ENCODE results near the gene GPR68. TPM values are rescaled to one million over a fixed set of nuclear protein-coding genes. Genes with fewer than 3 reads are reported as not detected.
"Not testable (repeated sequence)": the region's sequence is repeated elsewhere in the genome, so short reads cannot be mapped to it uniquely, and the experiment has no call there.

The GPR68 gene
- total RNA-seq, 1 donor from 2014 or later, result 0.13 TPM

- DNase-seq (no peak), ATAC-seq (ENCODE audit: poor library complexity) (no peak)
- intact Hi-C loops (cut with DNase I), result no loop called here
These were observed 13.0 kb upstream of the GPR68 start for GRCh38 chr14:91257328-91258010.

- DNase-seq, result no peak
- intact Hi-C loops (cut with DNase I), result no loop called here
- no peak for ATAC-seq (ENCODE audit: poor library complexity)
These were observed 12.2 kb upstream of the GPR68 start for GRCh38 chr14:91256661-91257060.

GRCh38 chr14:91255026-91255695 lies 10.7 kb upstream of the GPR68 start:
- intact Hi-C loops (cut with DNase I), result no loop called here
- ATAC-seq (ENCODE audit: poor library complexity) (no peak), DNase-seq (no peak)

GRCh38 chr14:91254461-91254860 lies 10.0 kb upstream of the GPR68 start:
- no peak for DNase-seq
- no peak for ATAC-seq (ENCODE audit: poor library complexity)
- intact Hi-C loops (cut with DNase I), result no loop called here

GRCh38 chr14:91253795-91254323 lies 9.4 kb upstream of the GPR68 start:
- ATAC-seq (ENCODE audit: poor library complexity), result peak; percentile 10
- no peak for DNase-seq
- intact Hi-C loops (cut with DNase I), result no loop called here

GRCh38 chr14:91252871-91253794 lies 8.6 kb upstream of the GPR68 start:
- intact Hi-C loops (cut with DNase I), result no loop called here
- DNase-seq (peak; percentile 66), ATAC-seq (ENCODE audit: poor library complexity) (peak; percentile 76)

GRCh38 chr14:91250912-91251311 lies 6.4 kb upstream of the GPR68 start:
- intact Hi-C loops (cut with DNase I), result no loop called here
- DNase-seq, result peak; percentile 49
- ATAC-seq (ENCODE audit: poor library complexity), result no peak

GRCh38 chr14:91249841-91250616 lies 5.5 kb upstream of the GPR68 start:
- intact Hi-C loops (cut with DNase I), result no loop called here
- ATAC-seq (ENCODE audit: poor library complexity) (no peak), DNase-seq (peak; percentile 44)

- intact Hi-C loops (cut with DNase I), result no loop called here
- DNase-seq (no peak), ATAC-seq (ENCODE audit: poor library complexity) (no peak)
These were observed 1.7 kb upstream of the GPR68 start for GRCh38 chr14:91246051-91246852.

- intact Hi-C loops (cut with DNase I); ATAC-seq (ENCODE audit: poor library complexity); DNase-seq: not testable (repeated sequence)
These were observed 1.1 kb upstream of the GPR68 start for GRCh38 chr14:91245616-91246015.

GRCh38 chr14:91245029-91245428 lies 525 bp upstream of the GPR68 start:
- ATAC-seq (ENCODE audit: poor library complexity) (no peak), DNase-seq (no peak)
- intact Hi-C loops (cut with DNase I), result no loop called here

GRCh38 chr14:91243074-91243471 lies 1.4 kb downstream of the GPR68 start:
- intact Hi-C loops (cut with DNase I), result no loop called here
- no peak for ATAC-seq (ENCODE audit: poor library complexity)
- DNase-seq, result no peak

- ATAC-seq (ENCODE audit: poor library complexity), result no peak
These were observed 1.9 kb downstream of the GPR68 start for GRCh38 chr14:91242635-91243034.

GRCh38 chr14:91241863-91242262 lies 2.6 kb downstream of the GPR68 start:
- DNase-seq (no peak), ATAC-seq (ENCODE audit: poor library complexity) (no peak)
- intact Hi-C loops (cut with DNase I), result no loop called here

More at GRCh38 chr14:91242635-91243034, 1.9 kb downstream of the GPR68 start:
- intact Hi-C loops (cut with DNase I), result no loop called here
- DNase-seq, result no peak

GRCh38 chr14:91238661-91239060 lies 5.8 kb downstream of the GPR68 start:
- intact Hi-C loops (cut with DNase I), result no loop called here
- ATAC-seq (ENCODE audit: poor library complexity), result no peak
- DNase-seq, result no peak

- ATAC-seq (ENCODE audit: poor library complexity) (no peak), DNase-seq (no peak)
- intact Hi-C loops (cut with DNase I), result no loop called here
These were observed 6.4 kb downstream of the GPR68 start for GRCh38 chr14:91238085-91238484.

- DNase-seq, result no peak
- no peak for ATAC-seq (ENCODE audit: poor library complexity)
- intact Hi-C loops (cut with DNase I), result no loop called here
These were observed 7.3 kb downstream of the GPR68 start for GRCh38 chr14:91237219-91237618.

GRCh38 chr14:91235841-91236240 lies 8.7 kb downstream of the GPR68 start:
- ATAC-seq (ENCODE audit: poor library complexity) (no peak), DNase-seq (no peak)
- intact Hi-C loops (cut with DNase I), result no loop called here

Data from Right ventricle myocardium superior (tissue), 1 donor.